Mesenchymal stem cell (in vitro differentiated cells and primary cell): ENCODE data around the gene BIK.

Source experiments
- DNase-seq: peaks from one replicate; pipeline ENCODE4 v3.0.0-alpha.2; 2013
- H2AFZ ChIP-seq: one replicate; pipeline ENCODE4 v1.6.1; 2013; ENCODE audit warnings: low read depth, mild to moderate bottlenecking, control low read depth, inconsistent platforms, low read length, moderate library complexity
- H2AK5ac ChIP-seq: 2 replicates; pipeline ENCODE4 v1.6.1; 2013; ENCODE audit warnings: low read length, moderate library complexity, mild to moderate bottlenecking, inconsistent platforms; ENCODE audit not compliant: severe bottlenecking
- H2BK120ac ChIP-seq: one replicate; pipeline ENCODE4 v1.6.1; 2013; ENCODE audit warnings: low read depth, mild to moderate bottlenecking, inconsistent platforms, low read length, moderate library complexity
- H2BK12ac ChIP-seq, 2 experiments: one replicate each; pipeline ENCODE4 v1.6.1; 2013; ENCODE audit warnings: inconsistent platforms in 2 of 2, low read length in 2 of 2, mild to moderate bottlenecking in 2 of 2, moderate library complexity in 2 of 2, control low read depth in 1 of 2
- H2BK15ac ChIP-seq: one replicate; pipeline ENCODE4 v1.6.1; 2013; ENCODE audit warnings: mild to moderate bottlenecking, low read depth, inconsistent platforms; ENCODE audit not compliant: poor library complexity, severe bottlenecking
- H2BK5ac ChIP-seq: 2 replicates; pipeline ENCODE4 v1.6.1; 2013; ENCODE audit warnings: low read depth, mild to moderate bottlenecking, low read length, control low read depth, inconsistent platforms; ENCODE audit not compliant: poor library complexity, severe bottlenecking
- H3K14ac ChIP-seq, 2 experiments: one replicate each; pipeline ENCODE4 v1.6.1; 2013; ENCODE audit warnings: inconsistent platforms in 2 of 2, low read length in 2 of 2, control low read depth in 1 of 2, mild to moderate bottlenecking in 1 of 2, moderate library complexity in 1 of 2
- H3K18ac ChIP-seq, 2 experiments: one replicate each; pipeline ENCODE4 v1.6.1; 2013; ENCODE audit warnings: inconsistent platforms in 2 of 2, low read length in 2 of 2, control low read depth in 1 of 2, low read depth in 1 of 2, mild to moderate bottlenecking in 1 of 2
- H3K23ac ChIP-seq, 2 experiments: one replicate each; pipeline ENCODE4 v1.6.1; 2013; ENCODE audit warnings: inconsistent platforms in 2 of 2, low read length in 2 of 2, mild to moderate bottlenecking in 2 of 2, moderate library complexity in 2 of 2, control low read depth in 1 of 2
- H3K27ac ChIP-seq: 2 replicates; pipeline ENCODE4 v1.5.1; 2013; ENCODE audit warnings: mild to moderate bottlenecking, moderate library complexity, low read length, control low read depth, inconsistent platforms; ENCODE audit not compliant: poor library complexity, severe bottlenecking
- H3K27me3 ChIP-seq, 2 experiments: 2 replicates each; pipeline versions ENCODE4 v1.6.1 to v1.7.0; 2013; ENCODE audit warnings: low read length in 2 of 2, mild to moderate bottlenecking in 2 of 2, moderate library complexity in 2 of 2, control low read depth in 1 of 2, inconsistent platforms in 1 of 2; ENCODE audit not compliant: control insufficient read depth in 1 of 2, insufficient read depth in 1 of 2
- H3K36me3 ChIP-seq, 2 experiments: 2 replicates each; pipeline versions ENCODE4 v1.6.1 to v1.7.0; 2013; ENCODE audit warnings: low read length in 2 of 2, control low read depth in 1 of 2, inconsistent platforms in 1 of 2, low read depth in 1 of 2, mild to moderate bottlenecking in 1 of 2; ENCODE audit not compliant: insufficient read depth in 2 of 2, control insufficient read depth in 1 of 2
- H3K4ac ChIP-seq, 2 experiments: one replicate each; pipeline ENCODE4 v1.6.1; 2013; ENCODE audit warnings: inconsistent platforms in 2 of 2, low read length in 2 of 2, mild to moderate bottlenecking in 2 of 2, moderate library complexity in 2 of 2, control low read depth in 1 of 2, low read depth in 1 of 2
- H3K4me1 ChIP-seq: 2 replicates; pipeline ENCODE4 v1.6.1; 2013; ENCODE audit warnings: low read depth, low read length, control low read depth; ENCODE audit not compliant: control insufficient read depth, insufficient read depth
- H3K4me2 ChIP-seq: 2 replicates; pipeline ENCODE4 v1.6.1; 2013; ENCODE audit warnings: low read length, mild to moderate bottlenecking, inconsistent platforms; ENCODE audit not compliant: poor library complexity, severe bottlenecking
- H3K4me3 ChIP-seq, 2 experiments: 2 replicates each; pipeline versions ENCODE4 v1.5.1 to v1.7.0; 2013; ENCODE audit warnings: low read length in 2 of 2, mild to moderate bottlenecking in 2 of 2, control low read depth in 1 of 2, low read depth in 1 of 2; ENCODE audit not compliant: insufficient read depth in 1 of 2
- H3K79me1 ChIP-seq: replicated peaks from 2 replicates; pipeline ENCODE4 v1.6.1; 2013; ENCODE audit warnings: mild to moderate bottlenecking, control low read depth, low read length, inconsistent platforms; ENCODE audit not compliant: poor library complexity, severe bottlenecking
- H3K9ac ChIP-seq: 2 replicates; pipeline ENCODE4 v1.7.0; 2013; ENCODE audit warnings: mild to moderate bottlenecking, low read length, moderate library complexity
- H3K9me3 ChIP-seq: 2 replicates; pipeline ENCODE4 v1.7.0; 2013; ENCODE audit warnings: mild to moderate bottlenecking, low read length; ENCODE audit not compliant: control insufficient read depth
- H4K8ac ChIP-seq: one replicate; pipeline ENCODE4 v1.6.1; 2013; ENCODE audit warnings: inconsistent platforms, mild to moderate bottlenecking, low read length, moderate library complexity
- H4K91ac ChIP-seq: one replicate; pipeline ENCODE4 v1.6.1; 2013; ENCODE audit warnings: mild to moderate bottlenecking, low read length, inconsistent platforms
- WGBS: methylation state at CpG from one replicate; pipeline ENCODE4 v1.1.7; 2013; ENCODE audit warnings: mixed read lengths; 5-methylcytosine and 5-hydroxymethylcytosine counted together

BIK gene

DNA sequence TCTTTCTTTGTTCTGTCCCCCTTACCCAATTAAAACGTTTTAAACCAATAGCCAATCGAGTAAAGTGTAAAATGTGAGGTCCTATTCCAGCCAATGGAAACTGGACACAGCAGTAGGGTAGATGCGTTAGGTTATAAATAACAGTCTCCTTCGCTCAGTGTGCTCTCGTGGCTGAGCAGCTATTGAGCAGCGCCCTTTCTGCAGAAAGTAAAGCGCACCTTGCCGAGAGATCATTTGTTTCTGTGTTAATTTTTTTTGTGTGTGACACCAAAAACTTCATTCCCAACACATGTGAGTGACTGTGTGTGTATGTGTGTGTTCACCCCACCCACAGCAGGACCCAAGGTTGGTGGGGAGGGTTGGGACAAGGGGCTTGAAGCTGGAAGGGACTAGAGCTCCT, 14.1 kb upstream of the BIK start:
- Histone ChIP-seq H4K8ac (no peak overlapping the region), H3K36me3 (no peaks in the 10 kb centered on the region), H2AK5ac (no peak overlapping the region), H3K4me3 (no peak overlapping the region), H3K9me3 (peaks cover 6% of the 10 kb centered on the region), H2BK12ac (no peak overlapping the region), H2AFZ (no peak overlapping the region), H3K79me1 (no peaks in the 10 kb centered on the region), H3K18ac (no peak overlapping the region), H2BK5ac (no peak overlapping the region), H3K4me1 (peaks cover 4% of the 10 kb centered on the region), H3K27me3 (no peaks in the 10 kb centered on the region), H3K23ac (no peak overlapping the region), H2BK15ac (no peak overlapping the region), H3K4ac (no peak overlapping the region), H4K91ac (no peak overlapping the region), H2BK120ac (no peak overlapping the region), H3K4me2 (no peak overlapping the region), H3K27ac (no peak overlapping the region), H3K9ac (no peak overlapping the region), H3K14ac (no peak overlapping the region)
- DNase-seq: no peak
- WGBS: 93% methylated on average over 8 of the region's 8 CpGs

- 30% methylated on average over 4 of the region's 4 CpGs for WGBS
- no peaks in the 10 kb centered on the region for H3K27me3 ChIP-seq
- no peaks in the 10 kb centered on the region for H3K79me1 ChIP-seq
- peaks cover 4% of the 10 kb centered on the region for H3K4me1 ChIP-seq
- H3K4ac ChIP-seq: peak overlapping the region in 1 of 2 experiments; percentile 70
- H3K36me3 ChIP-seq: no peaks in the 10 kb centered on the region
- H3K4me2 ChIP-seq: no peak overlapping the region
- H4K91ac ChIP-seq: no peak overlapping the region
- no peak overlapping the region for H2BK5ac ChIP-seq
- DNase-seq: peak; percentile 26
- peak overlapping the region in 1 of 2 experiments; percentile 77 for H3K18ac ChIP-seq
- H3K23ac ChIP-seq: no peak overlapping the region
- peak overlapping the region in 1 of 2 experiments; percentile 76 for H2BK12ac ChIP-seq
- H3K9me3 ChIP-seq: peaks cover 6% of the 10 kb centered on the region
- H3K14ac ChIP-seq: no peak overlapping the region
- no peak overlapping the region for H2AK5ac ChIP-seq
- H2BK120ac ChIP-seq: peak overlapping the region; percentile 44
- no peak overlapping the region for H3K9ac ChIP-seq
- H2AFZ ChIP-seq: no peak overlapping the region
- peak overlapping the region; percentile 16 for H2BK15ac ChIP-seq
- no peak overlapping the region for H3K27ac ChIP-seq
- peak overlapping the region; percentile 23 for H4K8ac ChIP-seq
- H3K4me3 ChIP-seq: no peak overlapping the region
These were observed 12.2 kb upstream of the BIK start for GRCh38 chr22:43098356-43098755.

DNA sequence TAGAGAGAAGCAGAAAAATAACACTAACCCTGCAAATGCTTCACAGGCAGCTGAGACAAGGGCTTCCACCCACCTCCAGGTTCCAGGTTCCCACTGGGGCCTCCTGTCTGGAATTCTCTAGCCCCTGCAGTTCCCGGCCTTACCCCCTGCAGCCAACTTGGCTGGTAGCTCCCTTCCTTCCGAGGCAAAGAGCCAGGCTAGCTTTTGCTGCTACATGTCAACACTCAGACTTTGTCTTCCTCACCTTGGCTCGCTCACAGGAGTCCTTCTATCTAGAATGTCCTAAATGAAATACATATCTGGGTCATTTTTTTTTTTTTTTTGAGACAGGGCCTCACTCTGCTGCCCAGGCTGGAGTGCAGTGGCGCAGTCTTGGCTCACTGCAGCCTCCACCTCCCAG, 11.5 kb upstream of the BIK start:
- Histone ChIP-seq H2AK5ac (no peak overlapping the region), H3K4me2 (no peak overlapping the region), H3K27me3 (peaks cover 0 to 3% of the 10 kb centered on the region in 2 experiments), H3K4me3 (no peak overlapping the region), H2BK12ac (no peak overlapping the region), H2BK5ac (no peak overlapping the region), H3K4ac (no peak overlapping the region), H3K18ac (no peak overlapping the region), H4K8ac (no peak overlapping the region), H3K27ac (no peak overlapping the region), H4K91ac (no peak overlapping the region), H3K36me3 (no peaks in the 10 kb centered on the region), H3K23ac (no peak overlapping the region), H2AFZ (peak overlapping the region; percentile 10), H3K14ac (no peak overlapping the region), H2BK15ac (no peak overlapping the region), H3K4me1 (peaks cover 3% of the 10 kb centered on the region), H3K9me3 (peaks cover 6% of the 10 kb centered on the region), H2BK120ac (peak overlapping the region; percentile 87), H3K79me1 (no peaks in the 10 kb centered on the region), H3K9ac (no peak overlapping the region)
- WGBS: 85% methylated on average over 3 of the region's 4 CpGs
- DNase-seq: no peak

GRCh38 chr22:43100225-43100624, 10.3 kb upstream of the BIK start:
- no peak overlapping the region for H3K4me3 ChIP-seq
- no peak overlapping the region for H3K14ac ChIP-seq
- no peak overlapping the region for H2BK5ac ChIP-seq
- 25% methylated on average over 4 of the region's 5 CpGs for WGBS
- peak overlapping the region in 1 of 2 experiments; percentile 47 for H3K18ac ChIP-seq
- H3K4me1 ChIP-seq: peaks cover 4% of the 10 kb centered on the region
- H3K27me3 ChIP-seq: peaks cover 0 to 3% of the 10 kb centered on the region in 2 experiments
- H2BK120ac ChIP-seq: no peak overlapping the region
- H2AK5ac ChIP-seq: no peak overlapping the region
- H3K36me3 ChIP-seq: no peaks in the 10 kb centered on the region
- no peak overlapping the region for H3K27ac ChIP-seq
- H2AFZ ChIP-seq: no peak overlapping the region
- H2BK12ac ChIP-seq: peak overlapping the region in 1 of 2 experiments; percentile 46
- H3K23ac ChIP-seq: no peak overlapping the region
- H3K79me1 ChIP-seq: no peaks in the 10 kb centered on the region
- H4K91ac ChIP-seq: no peak overlapping the region
- H3K9me3 ChIP-seq: peaks cover 6% of the 10 kb centered on the region
- H3K9ac ChIP-seq: no peak overlapping the region
- H3K4me2 ChIP-seq: no peak overlapping the region
- H2BK15ac ChIP-seq: peak overlapping the region; percentile 46
- DNase-seq: peak; percentile 65
- H3K4ac ChIP-seq: no peak overlapping the region
- peak overlapping the region; percentile 79 for H4K8ac ChIP-seq
